H1 (cell line): ENCODE measurements around the gene ZFP30. TPM values are rescaled to one million over a fixed set of nuclear protein-coding genes. Genes with fewer than 3 reads are reported as not detected.

Source experiments
- CTCF ChIA-PET: fragments of 300-600 bp; sonication (Branson Sonifier 250); formaldehyde crosslinking; loops from one replicate; lab custom pipeline; 2021; ENCODE audit not compliant: partially characterized antibody; lab: Charles Lee
- POLR2A ChIA-PET: fragments of 300-600 bp; sonication (Branson Sonifier 250); formaldehyde crosslinking; loops from one replicate; lab custom pipeline; 2021; ENCODE audit warnings: inconsistent platforms; ENCODE audit not compliant: partially characterized antibody; lab: Charles Lee
- DNase-seq, 2 experiments: peaks; one replicate each; pipeline versions ENCODE4 v3.0.0 to v3.0.0-alpha.2; 2010 to 2022; ENCODE audit warnings: low spot score in 2 of 2, low read depth in 1 of 2, mixed read lengths in 1 of 2
- FAIRE-seq: peaks from 2 replicates; lab custom pipeline; 2011; peaks lifted over from hg19 to GRCh38; lab: Jason Lieb, UNC
- H2AFZ ChIP-seq: 2 replicates; pipeline ENCODE4 v1.8.1; 2012; ENCODE audit warnings: low read length, inconsistent platforms
- H2AK5ac ChIP-seq: 2 replicates; pipeline ENCODE4 v1.6.1; 2013; ENCODE audit warnings: low read depth, low read length
- H2BK120ac ChIP-seq: replicated peaks from 2 replicates; pipeline ENCODE3; 2013; ENCODE audit warnings: low read depth, low read length, inconsistent platforms
- H2BK12ac ChIP-seq: 2 replicates; pipeline ENCODE4 v1.6.1; 2013; ENCODE audit warnings: low read depth, low read length
- H2BK15ac ChIP-seq: 2 replicates; pipeline ENCODE4 v1.6.1; 2013; ENCODE audit warnings: low read length
- H2BK20ac ChIP-seq: 2 replicates; pipeline ENCODE4 v1.6.1; 2013; ENCODE audit warnings: low read length
- H2BK5ac ChIP-seq: 2 replicates; pipeline ENCODE4 v1.6.1; 2013; ENCODE audit warnings: low read depth, low read length
- H3K14ac ChIP-seq: 2 replicates; pipeline ENCODE4 v1.6.1; 2013; ENCODE audit warnings: inconsistent platforms; ENCODE audit not compliant: insufficient read length
- H3K18ac ChIP-seq: 2 replicates; pipeline ENCODE4 v1.6.1; 2013; ENCODE audit warnings: low read length; ENCODE audit errors: extremely low read depth
- H3K23ac ChIP-seq: 2 replicates; pipeline ENCODE4 v1.6.1; 2013; ENCODE audit warnings: inconsistent platforms; ENCODE audit not compliant: insufficient read length
- H3K23me2 ChIP-seq: 2 replicates; pipeline ENCODE4 v1.6.1; 2013; ENCODE audit warnings: low read depth, low read length
- H3K27ac ChIP-seq: 2 replicates; pipeline ENCODE4 v1.6.1; 2011; ENCODE audit warnings: low read depth, low read length, inconsistent platforms
- H3K27me3 ChIP-seq, 4 experiments: replicated peaks in 1 of 4; 1 replicate in 1 of 4; 2 replicates in 3 of 4; pipeline versions ENCODE4 v1.6.1 to v1.8.1; 2011 to 2013; ENCODE audit warnings: low read length in 3 of 4, mild to moderate bottlenecking in 3 of 4, inconsistent platforms in 2 of 4, mixed read lengths in 2 of 4, moderate library complexity in 1 of 4; ENCODE audit not compliant: control insufficient read depth in 3 of 4, insufficient read depth in 3 of 4; ENCODE audit errors: extremely low read depth in 1 of 4
- H3K36me3 ChIP-seq, 4 experiments: 2 replicates each; pipeline versions ENCODE4 v1.6.1 to v1.8.1; 2011 to 2013; ENCODE audit warnings: mild to moderate bottlenecking in 4 of 4, low read length in 3 of 4, moderate library complexity in 2 of 4, control low read depth in 1 of 4, inconsistent platforms in 1 of 4; ENCODE audit not compliant: insufficient read depth in 4 of 4, control insufficient read depth in 2 of 4
- H3K4ac ChIP-seq: replicated peaks from 2 replicates; pipeline ENCODE3; 2013; ENCODE audit warnings: low read length, low read depth, mixed read lengths, inconsistent platforms; ENCODE audit not compliant: insufficient read length
- H3K4me1 ChIP-seq, 4 experiments: replicated peaks in 1 of 4; 1 replicate in 1 of 4; 2 replicates in 3 of 4; pipeline versions ENCODE4 v1.6.1 to v1.8.1; 2011 to 2013; ENCODE audit warnings: low read length in 3 of 4, inconsistent platforms in 2 of 4, mixed read lengths in 1 of 4; ENCODE audit not compliant: insufficient read depth in 4 of 4, control insufficient read depth in 3 of 4
- H3K4me2 ChIP-seq, 2 experiments: 2 replicates each; pipeline versions ENCODE4 v1.6.1 to v1.8.1; 2011 to 2013; ENCODE audit warnings: low read depth in 2 of 2, low read length in 2 of 2, control low read depth in 1 of 2, inconsistent platforms in 1 of 2, mild to moderate bottlenecking in 1 of 2; ENCODE audit not compliant: insufficient read depth in 1 of 2
- H3K4me3 ChIP-seq, 4 experiments: fragments of 200-600, 300-600 bp in 1 of 4; sonication (generic), shearing (Covaris generic), sonication (Bioruptor Twin) in 1 of 4; 2 replicates each; pipeline versions ENCODE4 v1.5.1 to v1.8.1; 2011 to 2016; ENCODE audit warnings: low read length in 4 of 4, low read depth in 3 of 4, control low read depth in 2 of 4, inconsistent platforms in 2 of 4, mild to moderate bottlenecking in 2 of 4, mixed read lengths in 1 of 4, moderate library complexity in 1 of 4; ENCODE audit not compliant: insufficient read depth in 2 of 4; ENCODE audit errors: extremely low read depth in 1 of 4
- H3K56ac ChIP-seq: replicated peaks from 2 replicates; pipeline ENCODE3; 2013; ENCODE audit warnings: low read depth, mild to moderate bottlenecking, mixed read lengths, low read length, inconsistent platforms; ENCODE audit not compliant: insufficient read length
- H3K79me1 ChIP-seq: 2 replicates; pipeline ENCODE4 v1.6.1; 2013; ENCODE audit warnings: low read depth, low read length, control low read depth
- H3K79me2 ChIP-seq, 2 experiments: 2 replicates each; pipeline versions ENCODE4 v1.6.1 to v1.8.1; 2012 to 2013; ENCODE audit warnings: low read length in 2 of 2, mild to moderate bottlenecking in 2 of 2, inconsistent platforms in 1 of 2; ENCODE audit not compliant: insufficient read depth in 2 of 2, control insufficient read depth in 1 of 2
- H3K9ac ChIP-seq, 4 experiments: replicated peaks in 1 of 4; 1 replicate in 1 of 4; 2 replicates in 3 of 4; pipeline versions ENCODE4 v1.6.1 to v1.8.1; 2011 to 2013; ENCODE audit warnings: low read depth in 3 of 4, low read length in 3 of 4, control low read depth in 2 of 4, mild to moderate bottlenecking in 2 of 4, moderate library complexity in 2 of 4, inconsistent platforms in 1 of 4; ENCODE audit errors: extremely low read depth in 1 of 4
- H3K9me3 ChIP-seq, 2 experiments: 2 replicates each; pipeline versions ENCODE4 v1.6.1 to v1.8.1; 2012 to 2013; ENCODE audit warnings: mild to moderate bottlenecking in 2 of 2, moderate library complexity in 2 of 2, control low read depth in 1 of 2, inconsistent platforms in 1 of 2, low read depth in 1 of 2, low read length in 1 of 2, mixed read lengths in 1 of 2; ENCODE audit not compliant: insufficient read depth in 2 of 2
- H4K20me1 ChIP-seq, 2 experiments: replicated peaks in 1 of 2; 2 replicates each; pipeline versions ENCODE3 to v1.8.1; 2011 to 2013; ENCODE audit warnings: inconsistent platforms in 2 of 2, low read length in 2 of 2, mild to moderate bottlenecking in 1 of 2; ENCODE audit not compliant: insufficient read depth in 2 of 2, control insufficient read depth in 1 of 2
- H4K5ac ChIP-seq: 2 replicates; pipeline ENCODE4 v1.6.1; 2013; ENCODE audit warnings: low read length, low read depth, mixed read lengths, inconsistent platforms; ENCODE audit not compliant: insufficient read length
- H4K8ac ChIP-seq: 2 replicates; pipeline ENCODE4 v1.8.0; 2013; ENCODE audit warnings: mild to moderate bottlenecking, moderate library complexity, low read length, inconsistent platforms; ENCODE audit not compliant: insufficient read depth; ENCODE audit errors: extremely low read depth
- H4K91ac ChIP-seq: replicated peaks from 2 replicates; pipeline ENCODE3; 2013; ENCODE audit warnings: low read length, mixed read lengths, inconsistent platforms; ENCODE audit not compliant: insufficient read length
- BRCA1 ChIP-seq: IDR thresholded peaks from 2 replicates; pipeline ENCODE4 v1.6.1; 2012; ENCODE audit warnings: low read depth, low read length, improper control_type of control experiment
- SRF ChIP-seq: IDR thresholded peaks from 2 replicates; pipeline ENCODE4 v1.6.1; 2011; ENCODE audit warnings: mild to moderate bottlenecking, low read depth, low read length, moderate library complexity
- ZNF274 ChIP-seq: IDR thresholded peaks from 2 replicates; pipeline ENCODE4 v1.7.0; 2012; ENCODE audit warnings: low read length, borderline replicate concordance; ENCODE audit errors: extremely low read depth
- WGBS, 2 experiments: shearing (Covaris generic) in 1 of 2; methylation state at CpG; one replicate each; pipeline versions ENCODE4 v1.1.6 to v1.1.7; 2013 to 2015; ENCODE audit warnings: low lambda C conversion rate in 2 of 2, mixed read lengths in 2 of 2, inconsistent platforms in 1 of 2, low coverage in 1 of 2, missing lambda C conversion rate in 1 of 2; ENCODE audit not compliant: insufficient replicate concordance in 2 of 2, insufficient coverage in 1 of 2, insufficient read length in 1 of 2; ENCODE audit errors: extremely low coverage in 1 of 2, missing lambda C conversion rate in 1 of 2; 5-methylcytosine and 5-hydroxymethylcytosine counted together
- polyA plus RNA-seq, 7 experiments: library from polyadenylated mRNA; depleted of rRNA in 3 of 7; stranded (reverse) in 5 of 7; unstranded in 2 of 7; fragments of >200 nt in 5 of 7; fragments of 200-250 nt in 2 of 7; gene quantifications; 1 replicate in 5 of 7; 2 replicates in 1 of 7; 4 replicates in 1 of 7; pipeline versions ENCODE4 v1.2.1 to v1.2.3, GENCODE V29; 2011 to 2013; ENCODE audit warnings: missing spikeins in 2 of 7, mixed read lengths in 2 of 7
- total RNA-seq: library from RNA; stranded (reverse); fragmentation: NEBNext Ultra II Directional; extraction: Animal tissue kit (Norgen Biotek cat#: 25700); gene quantifications from 2 replicates; pipeline ENCODE4 v1.2.1, GENCODE V29; 2021

Gene ZFP30
- total and polyA plus RNA-seq, 2 of the 8 experiments (the other 6 are each of a cell fraction or from before 2014, with no cell fraction given), result 1.4 to 6.1 TPM

GRCh38 chr19:37564624-37565369, 90.5 kb downstream of the ZFP30 start:
- Histone ChIP-seq H3K56ac (no peak overlapping the region), H3K18ac (no peak overlapping the region), H4K8ac (no peak overlapping the region; the same call in 1 of the 2 replicates), H3K4me1 (no peaks in the 10 kb centered on the region), H2AK5ac (no peak overlapping the region), H2BK20ac (no peak overlapping the region), H3K4ac (no peak overlapping the region), H3K9ac (no peak overlapping the region), H2BK120ac (no peak overlapping the region), H3K79me2 (no peaks in the 10 kb centered on the region), H3K23me2 (no peaks in the 10 kb centered on the region), H2BK15ac (no peak overlapping the region), H3K23ac (no peak overlapping the region), H3K27me3 (no peaks in the 10 kb centered on the region), H3K27ac (no peak overlapping the region), H4K5ac (no peak overlapping the region), H4K20me1 (no peaks in the 10 kb centered on the region), H3K36me3 (peaks cover 0 to 27% (median 10%) of the 10 kb centered on the region in 4 experiments; a peak in 6 of 8 replicates), H3K4me2 (no peak overlapping the region), H2BK12ac (no peak overlapping the region), H2AFZ (no peak overlapping the region), H4K91ac (no peak overlapping the region), H3K4me3 (peak overlapping the region in 1 of 4 experiments; percentile 12; a peak in 2 of 8 replicates), H2BK5ac (no peak overlapping the region), H3K14ac (no peak overlapping the region), H3K9me3 (peaks cover 74 to 82% of the 10 kb centered on the region in 2 experiments), H3K79me1 (no peaks in the 10 kb centered on the region)
- no peak for FAIRE-seq
- DNase-seq, result no peak
- ChIA-PET CTCF (no interaction called here), POLR2A (no interaction called here)
- WGBS, 2 experiments, result 84% methylated on average over 7 of the region's 7 CpGs; no CpG with 5 or more reads in 1 of the 2 experiments
- TF ChIP-seq ZNF274, result peak; percentile 91
- no peak for TF ChIP-seq SRF
- no peak for TF ChIP-seq BRCA1
